ENCODE results near the gene KLC1. TPM values are rescaled to one million over a fixed set of nuclear protein-coding genes. Genes with fewer than 3 reads are reported as not detected.

KLC1 gene
- total RNA-seq: 377 TPM

DNA sequence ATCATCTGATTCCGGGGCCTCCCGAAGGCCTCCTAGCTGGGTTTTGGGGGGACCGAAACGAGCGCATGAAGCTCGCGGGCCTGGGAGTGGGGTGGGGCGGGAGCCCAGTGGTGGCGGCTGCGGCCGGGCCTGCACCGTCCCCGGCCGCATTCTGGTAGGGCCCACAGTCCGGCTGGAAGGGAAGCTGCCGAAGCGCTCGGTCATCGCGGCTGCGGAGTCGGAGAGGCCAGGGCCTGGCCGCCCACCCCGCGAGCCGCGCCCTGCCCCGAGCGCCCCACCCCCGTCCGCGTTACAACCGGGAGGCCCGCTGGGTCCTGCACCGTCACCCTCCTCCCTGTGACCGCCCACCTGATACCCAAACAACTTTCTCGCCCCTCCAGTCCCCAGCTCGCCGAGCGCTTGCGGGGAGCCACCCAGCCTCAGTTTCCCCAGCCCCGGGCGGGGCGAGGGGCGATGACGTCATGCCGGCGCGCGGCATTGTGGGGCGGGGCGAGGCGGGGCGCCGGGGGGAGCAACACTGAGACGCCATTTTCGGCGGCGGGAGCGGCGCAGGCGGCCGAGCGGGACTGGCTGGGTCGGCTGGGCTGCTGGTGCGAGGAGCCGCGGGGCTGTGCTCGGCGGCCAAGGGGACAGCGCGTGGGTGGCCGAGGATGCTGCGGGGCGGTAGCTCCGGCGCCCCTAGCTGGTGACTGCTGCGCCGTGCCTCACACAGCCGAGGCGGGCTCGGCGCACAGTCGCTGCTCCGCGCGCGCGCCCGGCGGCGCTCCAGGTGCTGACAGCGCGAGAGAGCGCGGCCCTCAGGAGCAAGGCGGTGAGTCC, at the start of gene KLC1:
Gene KLC1, plus strand, starts transcription at position 528 of the 819 bp plus-strand sequence. CDS start 25,354 bp downstream, outside the sequence.

DNA sequence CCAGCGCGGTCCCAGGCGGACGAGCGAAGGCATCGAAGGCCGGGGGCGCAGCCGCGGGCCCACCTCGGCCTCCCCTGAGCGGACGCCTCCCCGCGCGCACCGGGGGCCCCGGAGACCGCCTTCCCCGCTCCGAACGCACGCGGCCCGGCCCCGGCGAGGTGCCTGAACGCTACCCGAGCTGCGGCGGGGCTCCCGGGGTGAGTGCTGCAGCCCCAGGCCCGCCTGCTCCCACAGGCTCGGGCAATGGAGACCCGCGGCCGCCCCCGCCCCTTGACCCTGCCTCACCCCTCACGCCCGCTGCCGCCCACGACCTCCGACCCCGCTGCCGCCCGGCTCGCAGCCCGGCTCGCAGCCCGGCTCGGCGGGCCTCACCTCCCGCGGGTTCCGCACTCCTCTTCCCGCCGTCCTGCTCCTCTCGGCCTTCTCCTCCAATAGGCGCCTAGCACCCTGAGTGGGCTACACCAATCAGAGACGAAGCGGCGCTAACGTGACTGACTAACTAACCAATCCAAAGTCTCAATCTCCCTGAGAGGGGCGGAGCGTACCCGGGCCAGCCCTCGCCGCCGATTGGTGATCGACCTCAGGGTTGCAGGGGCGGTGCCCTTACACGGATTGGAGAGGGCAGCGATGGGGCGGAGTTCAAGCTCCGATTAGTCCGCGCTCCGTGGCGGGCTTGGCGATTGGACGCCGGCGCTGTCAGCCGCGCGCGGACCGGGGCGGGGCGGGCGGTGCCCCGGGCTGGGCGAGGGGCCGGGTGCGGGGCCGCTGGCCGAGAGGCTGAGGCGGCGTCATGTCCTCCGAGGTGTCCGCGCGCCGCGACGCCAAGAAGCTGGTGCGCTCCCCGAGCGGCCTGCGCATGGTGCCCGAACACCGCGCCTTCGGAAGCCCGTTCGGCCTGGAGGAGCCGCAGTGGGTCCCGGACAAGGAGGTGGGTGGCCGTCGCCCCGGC, 86.3 kb downstream of the KLC1 start, which contains the start of the genes XRCC3 and ZFYVE21:
Gene XRCC3, minus strand, starts transcription at position 400 of the 949 bp plus-strand sequence. CDS start 4,364 bp downstream, outside the sequence.
Gene ZFYVE21, plus strand, starts transcription at position 759 of the 949 bp plus-strand sequence. Its CDS starts 32 bp downstream, at position 791.

Other genes starting within 250 kb of the KLC1 start
- 144 TPM for gene MARK3, start 243.8 kb upstream of the KLC1 start, total RNA-seq
- gene CKB, start 106.4 kb upstream of the KLC1 start, total RNA-seq: 814 TPM
- 10.1 TPM for gene TRMT61A, start 100.0 kb upstream of the KLC1 start, total RNA-seq
- gene BAG5, start 66.6 kb upstream of the KLC1 start, total RNA-seq: 51.6 TPM
- 37.4 TPM for gene COA8, start 66.3 kb upstream of the KLC1 start, total RNA-seq
- 15.2 TPM for gene XRCC3, start 86.2 kb downstream of the KLC1 start, total RNA-seq
- 93.5 TPM for gene ZFYVE21, start 86.6 kb downstream of the KLC1 start, total RNA-seq
- 23.8 TPM for gene PPP1R13B, start 218.4 kb downstream of the KLC1 start, total RNA-seq